Measurements from ENCODE around the gene ZNF652.

The ZNF652 gene

DNA sequence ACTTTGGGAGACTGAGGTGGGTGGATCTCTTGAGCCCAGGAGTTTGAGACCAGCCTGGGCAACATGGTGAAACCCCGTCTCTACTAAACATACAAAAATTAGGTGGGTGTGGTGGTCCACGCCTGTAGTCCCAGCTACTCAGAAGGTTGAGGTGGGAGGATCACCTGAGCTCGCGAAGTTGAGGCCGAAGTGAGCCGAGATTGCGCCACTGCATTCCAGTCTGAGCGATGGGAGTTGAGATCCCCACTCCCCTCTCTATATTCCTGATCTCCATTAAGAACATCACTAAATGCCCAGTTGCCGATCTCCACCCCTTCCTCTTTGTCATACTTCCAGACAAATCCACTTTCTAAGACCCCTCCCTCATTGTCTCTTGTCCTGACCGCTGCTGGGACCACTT, 24.3 kb upstream of the ZNF652 start:
- TF ChIP-seq CTCF (IDR thresholded peaks at IDR 0.05; ENCODE audit: control insufficient read depth, extremely low read depth, insufficient read depth), result no peak
- DNase-seq (ENCODE audit: low read depth), result no peak
- no peak overlapping the region for H3K4me3 ChIP-seq (ENCODE audit: low read depth, low read length)

- DNase-seq (ENCODE audit: low read depth), result no peak
- no peak overlapping the region for H3K4me3 ChIP-seq (ENCODE audit: low read depth, low read length)
Measured at GRCh38 chr17:49384951-49385350, 22.9 kb upstream of the ZNF652 start.

GRCh38 chr17:49383060-49383459, 21.0 kb upstream of the ZNF652 start:
- no peak overlapping the region for H3K4me3 ChIP-seq (ENCODE audit: low read depth, low read length)
- no peak for DNase-seq (ENCODE audit: low read depth)
- no peak for TF ChIP-seq CTCF (IDR thresholded peaks at IDR 0.05; ENCODE audit: control insufficient read depth, extremely low read depth, insufficient read depth)

More at GRCh38 chr17:49384951-49385350, 22.9 kb upstream of the ZNF652 start:
- no peak for TF ChIP-seq CTCF (IDR thresholded peaks at IDR 0.05; ENCODE audit: control insufficient read depth, extremely low read depth, insufficient read depth)

GRCh38 chr17:49382556-49382955, 20.5 kb upstream of the ZNF652 start:
- no peak for DNase-seq (ENCODE audit: low read depth)
- no peak overlapping the region for H3K4me3 ChIP-seq (ENCODE audit: low read depth, low read length)
- no peak for TF ChIP-seq CTCF (IDR thresholded peaks at IDR 0.05; ENCODE audit: control insufficient read depth, extremely low read depth, insufficient read depth)

DNA sequence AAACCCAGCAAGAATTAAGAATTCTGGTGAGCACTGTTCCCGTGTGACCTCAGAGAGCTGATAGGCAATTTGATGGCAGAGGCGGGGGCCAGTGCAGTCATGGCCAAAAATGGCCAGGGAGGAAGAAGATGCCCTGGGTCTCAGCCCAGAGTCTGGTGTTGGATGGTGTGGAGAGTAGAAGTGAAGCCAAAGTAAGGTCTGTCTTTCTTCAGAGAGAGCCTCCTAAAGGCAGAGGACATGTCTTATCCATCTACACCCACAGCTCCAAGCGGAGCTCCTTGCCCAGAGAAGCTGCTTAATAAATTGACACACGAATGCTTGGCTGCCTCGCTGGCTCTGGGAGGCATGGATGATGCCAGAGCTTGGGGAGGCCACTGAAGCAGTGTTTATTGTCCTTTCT, 19.7 kb upstream of the ZNF652 start:
- no peak overlapping the region for H3K4me3 ChIP-seq (ENCODE audit: low read depth, low read length)
- no peak for DNase-seq (ENCODE audit: low read depth)
- TF ChIP-seq CTCF (IDR thresholded peaks at IDR 0.05; ENCODE audit: control insufficient read depth, extremely low read depth, insufficient read depth), result no peak

DNA sequence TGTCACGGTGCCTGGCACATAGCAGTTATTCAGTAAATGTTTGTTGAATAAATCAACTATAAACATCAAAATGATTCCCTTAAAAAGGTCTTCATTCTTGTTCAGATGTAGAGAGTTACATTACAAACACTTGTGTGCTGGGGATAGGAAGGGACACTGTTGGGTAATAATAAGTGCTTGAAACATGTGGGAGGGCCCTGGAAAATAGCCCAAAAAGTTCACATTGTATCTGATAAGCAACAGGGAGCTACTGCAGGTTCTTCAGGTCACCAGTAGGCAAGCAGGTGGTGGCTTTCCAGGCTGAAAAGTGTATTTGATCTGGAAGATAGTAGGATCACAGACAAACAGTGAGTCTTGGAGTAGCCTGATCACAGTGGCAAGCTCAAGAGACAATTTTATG, 19.0 kb upstream of the ZNF652 start:
- H3K4me3 ChIP-seq (ENCODE audit: low read depth, low read length), result no peak overlapping the region
- no peak for DNase-seq (ENCODE audit: low read depth)
- no peak for TF ChIP-seq CTCF (IDR thresholded peaks at IDR 0.05; ENCODE audit: control insufficient read depth, extremely low read depth, insufficient read depth)

DNA sequence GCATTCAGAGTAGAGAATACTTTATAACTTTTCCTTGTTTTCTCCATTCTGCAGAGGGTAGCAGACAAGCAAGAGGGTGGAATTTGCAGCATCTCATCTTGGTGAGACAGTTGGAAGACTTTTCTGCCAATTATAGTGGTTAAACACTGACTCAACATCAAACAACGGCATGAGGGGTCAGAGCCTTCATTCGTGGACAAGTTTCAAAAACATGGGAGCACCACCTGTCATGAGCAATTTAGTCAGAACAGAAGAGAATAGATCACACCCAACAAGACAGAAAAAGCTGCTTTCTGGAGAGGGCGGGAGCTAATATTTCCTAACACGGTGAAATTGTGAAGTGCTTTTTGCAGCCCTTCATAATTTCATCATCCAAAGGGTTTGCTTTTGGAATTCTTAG, 17.9 kb upstream of the ZNF652 start:
- TF ChIP-seq CTCF (IDR thresholded peaks at IDR 0.05; ENCODE audit: control insufficient read depth, extremely low read depth, insufficient read depth), result no peak
- H3K4me3 ChIP-seq (ENCODE audit: low read depth, low read length), result no peak overlapping the region
- DNase-seq (ENCODE audit: low read depth), result no peak
